AG09319 (cell line): Measurements from ENCODE around the gene MAPRE2.

Experiments
- DNase-seq: peaks from one replicate; pipeline ENCODE4 v3.0.0-alpha.2; 2010; ENCODE audit warnings: low read depth; ENCODE audit errors: extremely low read depth
- CTCF ChIP-seq: IDR thresholded peaks from 2 replicates; pipeline ENCODE4 v1.5.1; 2011; ENCODE audit warnings: low read depth, mild to moderate bottlenecking, inconsistent platforms, low read length, moderate library complexity

The MAPRE2 gene

GRCh38 chr18:35040988-35041814 is at the start of gene MAPRE2:
MAPRE2 (plus strand) TSS chr18:35041413; CDS start chr18:35041540, 127 bp downstream.
- peak; percentile 94 for DNase-seq
- TF ChIP-seq CTCF, result no peak; the same call in 1 of the 2 replicates

- no peak for DNase-seq
- TF ChIP-seq CTCF, result no peak
Observed at GRCh38 chr18:34991561-34991960, 49.7 kb upstream of the MAPRE2 start.

DNA sequence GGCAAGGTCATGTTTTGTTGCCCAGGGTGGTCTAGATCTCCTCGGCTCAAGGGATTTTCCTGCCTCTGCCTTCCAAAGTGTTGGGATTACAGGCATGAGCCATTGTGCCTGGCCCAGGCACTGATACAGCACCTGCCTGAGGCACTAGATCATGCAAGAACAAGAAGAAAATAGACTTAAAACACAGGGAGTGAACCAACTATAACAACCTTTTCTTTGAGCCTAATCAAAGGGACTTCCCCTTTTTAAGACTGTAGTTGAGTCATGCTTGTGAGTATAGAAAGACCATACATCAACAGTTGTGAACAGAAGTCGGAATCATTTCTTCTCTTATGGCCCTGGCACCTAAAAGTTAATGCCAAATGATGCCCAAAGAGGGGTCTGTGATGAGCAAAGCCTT is 47.9 kb upstream of the MAPRE2 start:
- TF ChIP-seq CTCF, result no peak
- no peak for DNase-seq

DNA sequence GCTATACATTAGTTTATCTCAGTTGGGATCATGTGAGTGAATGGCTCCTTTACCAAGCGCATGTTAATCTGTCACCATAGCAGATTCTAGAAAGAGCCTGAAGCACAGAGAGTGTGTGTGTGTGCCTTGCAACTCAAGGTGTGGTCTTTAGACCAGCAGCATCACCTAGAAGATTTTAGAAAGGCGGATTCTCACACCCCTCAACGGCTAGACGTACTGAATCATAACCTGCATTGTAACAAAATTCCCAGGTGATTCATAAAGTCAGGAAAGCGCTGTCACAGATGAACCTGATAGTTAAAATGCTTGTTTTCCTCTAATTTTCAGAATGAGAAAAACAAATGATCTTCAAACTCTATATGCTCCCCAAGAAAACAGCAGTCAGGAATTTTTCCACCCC is 45.5 kb upstream of the MAPRE2 start:
- TF ChIP-seq CTCF, result no peak
- DNase-seq, result no peak

DNA sequence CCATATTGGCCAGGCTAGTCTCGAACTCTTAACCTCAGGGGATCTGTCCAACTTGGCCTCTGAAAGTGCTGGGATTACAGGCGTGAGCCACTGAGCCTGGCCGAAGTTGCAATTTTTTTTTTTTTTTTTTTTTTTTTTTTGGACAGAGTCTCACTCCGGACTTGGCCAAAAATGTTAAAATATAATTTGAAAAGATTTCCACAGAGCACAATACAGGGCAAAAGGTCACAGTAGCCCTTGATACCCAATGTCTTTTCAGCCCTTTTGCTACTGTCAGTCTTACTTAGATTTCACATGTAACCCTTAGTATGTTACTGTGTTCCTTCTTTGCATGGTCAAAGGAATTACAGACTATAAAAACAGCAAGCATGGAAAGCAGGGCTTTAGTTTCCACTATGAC is 42.6 kb upstream of the MAPRE2 start:
- TF ChIP-seq CTCF, result no peak
- DNase-seq, result no peak

- DNase-seq, result no peak
- no peak for TF ChIP-seq CTCF
Observed at GRCh38 chr18:34999756-35000289, 41.4 kb upstream of the MAPRE2 start.

DNA sequence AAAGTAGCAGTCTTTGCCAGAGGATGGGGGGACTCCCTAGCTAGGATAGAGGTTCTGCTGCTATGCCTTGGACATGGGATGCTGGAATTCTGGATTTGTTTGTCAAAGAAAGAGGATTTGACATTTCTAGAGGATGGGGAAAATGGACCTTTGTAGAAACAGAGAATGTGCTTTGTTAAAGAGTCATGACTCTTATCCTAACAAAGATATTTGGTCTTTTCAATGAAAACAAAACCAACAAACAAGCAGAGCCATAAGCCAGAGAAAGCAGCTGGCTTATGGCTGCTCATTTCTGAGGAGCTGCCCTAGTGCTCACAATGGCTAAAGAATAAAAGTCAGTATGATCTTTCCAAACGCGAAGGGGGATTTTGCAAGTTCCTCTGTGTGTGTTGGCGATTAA is 40.8 kb upstream of the MAPRE2 start:
- no peak for TF ChIP-seq CTCF
- no peak for DNase-seq
